GM12873 (cell line): ENCODE measurements around the gene SLC39A9.

Experiments used
- CTCF ChIP-seq: IDR thresholded peaks from 2 replicates; pipeline ENCODE4 v1.5.1; 2012; ENCODE audit warnings: low read depth, mild to moderate bottlenecking, moderate library complexity, low read length, control low read depth; ENCODE audit not compliant: insufficient read depth; ENCODE audit errors: missing control alignments

The SLC39A9 gene

GRCh38 chr14:69487771-69488170 lies 89.3 kb downstream of the SLC39A9 start:
- TF ChIP-seq CTCF = no peak

- no peak for TF ChIP-seq CTCF
These were observed 91.0 kb downstream of the SLC39A9 start for GRCh38 chr14:69489495-69489894.

- no peak for TF ChIP-seq CTCF
These were observed 91.9 kb downstream of the SLC39A9 start for GRCh38 chr14:69490219-69490918.

GRCh38 chr14:69491193-69491592 lies 92.7 kb downstream of the SLC39A9 start:
- TF ChIP-seq CTCF = no peak

- no peak for TF ChIP-seq CTCF
These were observed 94.5 kb downstream of the SLC39A9 start for GRCh38 chr14:69493038-69493437.

- TF ChIP-seq CTCF = no peak
These were observed 95.3 kb downstream of the SLC39A9 start for GRCh38 chr14:69493791-69494190.

- TF ChIP-seq CTCF = no peak
These were observed 96.9 kb downstream of the SLC39A9 start for GRCh38 chr14:69495341-69495921.
